ENCODE measurements around the gene WLS.

Gene WLS

GRCh38 chr1:68225781-68226180 is 6.5 kb downstream of the WLS start:
- DNase-seq: no peak

GRCh38 chr1:68223687-68224086 is 8.6 kb downstream of the WLS start:
- no peak for DNase-seq

GRCh38 chr1:68221980-68222373 is 10.3 kb downstream of the WLS start:
- DNase-seq: no peak

GRCh38 chr1:68221001-68221979 is 11.0 kb downstream of the WLS start:
- no peak for DNase-seq

GRCh38 chr1:68220420-68220819 is 11.9 kb downstream of the WLS start:
- DNase-seq: no peak

- DNase-seq: no peak
Observed at GRCh38 chr1:68218490-68218889, 13.8 kb downstream of the WLS start.

- no peak for DNase-seq
Observed at GRCh38 chr1:68217618-68218017, 14.7 kb downstream of the WLS start.

GRCh38 chr1:68217060-68217554 is 15.2 kb downstream of the WLS start:
- peak; percentile 31 for DNase-seq

GRCh38 chr1:68216089-68216772 is 16.1 kb downstream of the WLS start:
- no peak for DNase-seq

- DNase-seq: no peak
Observed at GRCh38 chr1:68213843-68214242, 18.5 kb downstream of the WLS start.

GRCh38 chr1:68211761-68212380 is 20.5 kb downstream of the WLS start:
- DNase-seq: no peak

- DNase-seq: no peak
Observed at GRCh38 chr1:68210829-68211228, 21.5 kb downstream of the WLS start.

- no peak for DNase-seq
Observed at GRCh38 chr1:68210027-68210426, 22.3 kb downstream of the WLS start.

GRCh38 chr1:68206848-68207689 is 25.3 kb downstream of the WLS start:
- no peak for DNase-seq

- no peak for DNase-seq
Observed at GRCh38 chr1:68205794-68206358, 26.4 kb downstream of the WLS start.

- DNase-seq: no peak
Observed at GRCh38 chr1:68204977-68205630, 27.2 kb downstream of the WLS start.

- DNase-seq: no peak
Observed at GRCh38 chr1:68202239-68202832, 30.0 kb downstream of the WLS start.

GRCh38 chr1:68201546-68202238 is 30.6 kb downstream of the WLS start:
- DNase-seq: no peak

- no peak for DNase-seq
Observed at GRCh38 chr1:68199603-68200002, 32.7 kb downstream of the WLS start.

GRCh38 chr1:68198752-68199151 is 33.6 kb downstream of the WLS start:
- no peak for DNase-seq

GRCh38 chr1:68197891-68198290 is 34.4 kb downstream of the WLS start:
- peak; percentile 82 for DNase-seq
